Body of pancreas (tissue), 4 donors: ENCODE results near the gene RIMS4. TPM values are rescaled to one million over a fixed set of nuclear protein-coding genes. Genes with fewer than 3 reads are reported as not detected.
A peak's percentile ranks its signal among the peaks of the same experiment; 100 is the strongest.

Experiments used
- ATAC-seq: fragments of 150-250 bp; one replicate; pipeline ENCODE4 v1.9.1; 2016
- DNase-seq, 4 donors: peaks; one replicate each; pipeline ENCODE4 v3.0.0-alpha.2; 2019
- H3K27ac ChIP-seq, 4 donors: fragments of 200-600 bp; sonication (generic); 1 replicate in 3 of 4; 2 replicates in 1 of 4; pipeline versions ENCODE4 v1.5.1 to v1.6.1; 2016 to 2019; ENCODE audit warnings: mild to moderate bottlenecking in 1 of 4, mixed read lengths in 1 of 4, moderate library complexity in 1 of 4
- H3K27me3 ChIP-seq, 2 donors: fragments of 200-600 bp; sonication (generic); one replicate each; pipeline ENCODE4 v1.6.0; 2016; ENCODE audit warnings: mild to moderate bottlenecking in 1 of 2
- H3K36me3 ChIP-seq, 2 donors: fragments of 200-600 bp; sonication (generic); replicated peaks in 1 of 2; 2 replicates each; pipeline ENCODE4 v1.5.1; 2016; ENCODE audit warnings: low read depth in 2 of 2; ENCODE audit not compliant: insufficient read depth in 1 of 2
- H3K4me1 ChIP-seq: fragments of 200-600 bp; sonication (generic); one replicate; pipeline ENCODE4 v1.6.0; 2016
- H3K4me3 ChIP-seq, 2 donors: fragments of 200-600 bp; sonication (generic); 1 replicate in 1 of 2; 2 replicates in 1 of 2; pipeline ENCODE4 v1.5.1; 2016 to 2019
- H3K9me3 ChIP-seq, 3 donors: fragments of 200-600 bp; sonication (generic); 1 replicate in 2 of 3; 2 replicates in 1 of 3; pipeline ENCODE4 v1.5.1; 2016
- POLR2A ChIP-seq, 3 donors: fragments of 450-650 bp; IDR thresholded peaks; one replicate each; pipeline ENCODE4 v1.6.1; 2016; ENCODE audit warnings: antibody characterized with exemption in 3 of 3, mild to moderate bottlenecking in 2 of 3
- WGBS, 2 donors: methylation state at CpG; one replicate each; pipeline ENCODE4 v1.1.5; 2017; 5-methylcytosine and 5-hydroxymethylcytosine counted together
- intact Hi-C: fragments of 100-400 bp; cut with DNase I; formaldehyde crosslinking; loops from one replicate; pipeline ENCODE4 v1.15.1; 2023
- total RNA-seq, 2 donors: library from RNA; depleted of rRNA; stranded (reverse); fragments of >200 nt; gene quantifications; one replicate each; pipeline ENCODE4 v1.1.0, GENCODE V29; 2016
- TF ChIP-seq, protein P1 (sequence below), 7 experiments: fragments of 450-650 bp in 4 of 7; fragments of 200-600 bp in 3 of 7; sonication (generic) in 3 of 7; IDR thresholded peaks; one replicate each; pipeline ENCODE4 v1.5.1; 2016 to 2019; ENCODE audit warnings: antibody characterized with exemption in 7 of 7

RIMS4 gene
- total RNA-seq, 2 donors from 2014 or later: 0.26 TPM; not detected in 1

DNA sequence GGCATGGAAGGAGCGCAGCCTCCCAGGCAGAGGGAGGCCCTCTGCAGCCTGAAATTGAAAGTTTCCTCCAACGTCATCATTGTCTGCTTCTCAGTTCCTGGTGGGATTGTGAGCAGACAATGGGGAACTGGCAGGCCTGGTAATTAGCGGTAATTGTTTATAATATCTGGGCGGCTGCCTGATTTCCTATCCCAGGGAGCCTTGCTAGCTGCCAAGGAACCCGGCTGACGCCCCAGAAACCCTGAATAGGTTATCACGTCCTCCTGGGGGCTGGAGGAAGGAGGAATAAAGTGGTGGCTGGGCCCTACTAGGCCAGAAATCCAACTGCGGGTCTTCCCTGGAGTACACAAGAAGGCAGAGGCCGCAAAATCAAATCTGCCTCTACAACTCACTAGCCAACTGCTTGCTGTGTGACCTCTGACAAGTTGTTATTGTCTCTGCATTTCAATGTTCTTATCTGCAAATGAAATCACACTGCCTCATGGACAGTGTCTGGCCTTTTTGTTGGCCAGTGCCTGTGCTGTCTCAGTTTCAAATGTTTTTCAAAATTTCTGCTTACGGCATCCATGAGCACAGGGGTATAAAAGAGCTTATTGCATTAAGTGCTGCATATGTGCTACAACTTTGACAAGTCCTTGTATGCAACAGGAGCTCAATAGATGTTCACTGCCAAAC lies 47.7 kb downstream of the RIMS4 start:
- Histone ChIP-seq H3K27me3 (no peaks in the 10 kb centered on the region), H3K9me3 (no peaks in the 10 kb centered on the region), H3K4me3 (no peak overlapping the region), H3K36me3 (no peaks in the 10 kb centered on the region), H3K27ac (peak overlapping the region in 1 of 4 donors; percentile 25), H3K4me1 (no peaks in the 10 kb centered on the region)
- TF ChIP-seq, protein P1, sequence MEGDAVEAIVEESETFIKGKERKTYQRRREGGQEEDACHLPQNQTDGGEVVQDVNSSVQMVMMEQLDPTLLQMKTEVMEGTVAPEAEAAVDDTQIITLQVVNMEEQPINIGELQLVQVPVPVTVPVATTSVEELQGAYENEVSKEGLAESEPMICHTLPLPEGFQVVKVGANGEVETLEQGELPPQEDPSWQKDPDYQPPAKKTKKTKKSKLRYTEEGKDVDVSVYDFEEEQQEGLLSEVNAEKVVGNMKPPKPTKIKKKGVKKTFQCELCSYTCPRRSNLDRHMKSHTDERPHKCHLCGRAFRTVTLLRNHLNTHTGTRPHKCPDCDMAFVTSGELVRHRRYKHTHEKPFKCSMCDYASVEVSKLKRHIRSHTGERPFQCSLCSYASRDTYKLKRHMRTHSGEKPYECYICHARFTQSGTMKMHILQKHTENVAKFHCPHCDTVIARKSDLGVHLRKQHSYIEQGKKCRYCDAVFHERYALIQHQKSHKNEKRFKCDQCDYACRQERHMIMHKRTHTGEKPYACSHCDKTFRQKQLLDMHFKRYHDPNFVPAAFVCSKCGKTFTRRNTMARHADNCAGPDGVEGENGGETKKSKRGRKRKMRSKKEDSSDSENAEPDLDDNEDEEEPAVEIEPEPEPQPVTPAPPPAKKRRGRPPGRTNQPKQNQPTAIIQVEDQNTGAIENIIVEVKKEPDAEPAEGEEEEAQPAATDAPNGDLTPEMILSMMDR (IDR thresholded peaks at IDR 0.05): no peak
- no peak for TF ChIP-seq POLR2A (IDR thresholded peaks at IDR 0.05)
- 53 to 69% methylated on average over 10 of the region's 10 CpGs for WGBS, 2 donors
- ATAC-seq: no peak
- no peak for DNase-seq
- intact Hi-C loops: no loop called here

DNA sequence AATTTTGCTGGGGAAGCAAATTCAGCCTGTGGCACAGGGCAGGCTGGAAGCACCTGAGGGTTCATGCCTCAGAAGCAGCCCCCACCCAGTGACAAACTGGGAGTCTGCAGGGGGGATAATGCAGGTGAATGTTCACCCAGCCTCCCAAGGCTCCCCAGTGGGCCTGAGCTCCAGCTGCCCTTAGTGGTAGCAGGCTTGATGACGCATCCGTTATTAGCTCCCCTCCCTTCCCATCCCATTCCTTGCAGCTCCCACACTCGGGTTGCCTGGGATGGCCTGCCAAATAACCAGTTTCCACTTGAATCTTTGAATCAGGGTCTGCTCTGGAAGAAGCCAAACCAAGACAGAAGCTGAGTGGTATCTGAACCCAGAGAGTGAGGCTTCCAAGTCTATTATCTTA lies 48.9 kb downstream of the RIMS4 start:
- H3K27ac ChIP-seq: no peak overlapping the region
- H3K4me1 ChIP-seq: no peaks in the 10 kb centered on the region
- no peak overlapping the region for H3K4me3 ChIP-seq
- no peaks in the 10 kb centered on the region for H3K36me3 ChIP-seq
- H3K27me3 ChIP-seq: no peaks in the 10 kb centered on the region
- no peaks in the 10 kb centered on the region for H3K9me3 ChIP-seq
- TF ChIP-seq POLR2A (IDR thresholded peaks at IDR 0.05): no peak
- TF ChIP-seq, protein P1 (IDR thresholded peaks at IDR 0.05): no peak
- DNase-seq (no peak), ATAC-seq (no peak)
- intact Hi-C loops: no loop called here
- 52 to 64% methylated on average over 3 of the region's 3 CpGs for WGBS, 2 donors

- Histone ChIP-seq H3K4me3 (no peak overlapping the region), H3K36me3 (no peaks in the 10 kb centered on the region), H3K4me1 (no peaks in the 10 kb centered on the region), H3K9me3 (no peaks in the 10 kb centered on the region), H3K27ac (no peak overlapping the region), H3K27me3 (no peaks in the 10 kb centered on the region)
- intact Hi-C loops: no loop called here
- DNase-seq (no peak), ATAC-seq (no peak)
- 89% methylated on average over 1 of the region's 1 CpG for WGBS, 2 donors
- no peak for TF ChIP-seq POLR2A (IDR thresholded peaks at IDR 0.05)
- TF ChIP-seq, protein P1 (IDR thresholded peaks at IDR 0.05): no peak
These were observed 50.8 kb downstream of the RIMS4 start for GRCh38 chr20:44759595-44759994.

- intact Hi-C loops: no loop called here
- DNase-seq (no peak), ATAC-seq (no peak)
- Histone ChIP-seq H3K27ac (no peak overlapping the region), H3K4me3 (no peak overlapping the region), H3K27me3 (no peaks in the 10 kb centered on the region), H3K4me1 (no peaks in the 10 kb centered on the region), H3K9me3 (no peaks in the 10 kb centered on the region), H3K36me3 (no peaks in the 10 kb centered on the region)
- no peak for TF ChIP-seq POLR2A (IDR thresholded peaks at IDR 0.05)
- TF ChIP-seq, protein P1 (IDR thresholded peaks at IDR 0.05): no peak
- 37 to 46% methylated on average over 7 to 10 of the region's 10 CpGs for WGBS, 2 donors
These were observed 51.9 kb downstream of the RIMS4 start for GRCh38 chr20:44758247-44759101.
